ENCODE data around the gene MFSD6.
"Not testable (repeated sequence)": the region's sequence is repeated elsewhere in the genome, so short reads cannot be mapped to it uniquely, and the experiment has no call there.

The MFSD6 gene

DNA sequence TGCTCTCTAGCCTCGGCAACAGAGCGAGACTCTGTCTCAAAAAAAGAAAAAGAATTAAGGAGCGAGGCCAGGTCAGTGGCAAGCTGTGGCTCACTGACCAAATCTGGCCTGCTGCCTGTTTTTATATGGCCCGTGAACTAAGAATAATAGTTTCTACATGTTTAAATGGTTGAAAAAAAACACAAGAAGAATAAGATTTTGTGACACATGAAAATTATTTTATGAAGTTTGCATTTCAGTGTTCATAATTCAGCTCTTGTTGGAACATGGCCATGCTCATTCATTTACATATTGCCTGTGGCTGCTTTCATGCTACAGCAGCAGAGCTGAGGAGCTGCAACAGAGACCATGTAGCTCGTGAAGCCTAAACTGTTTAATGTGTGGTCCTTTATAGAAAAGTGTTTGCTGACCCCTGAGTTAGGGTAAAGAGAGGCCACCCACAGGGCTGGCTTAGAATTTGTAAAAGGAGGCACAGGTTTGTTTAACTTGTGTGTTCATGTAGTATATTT is 59.5 kb downstream of the MFSD6 start:
- no peak for DNase-seq

DNA sequence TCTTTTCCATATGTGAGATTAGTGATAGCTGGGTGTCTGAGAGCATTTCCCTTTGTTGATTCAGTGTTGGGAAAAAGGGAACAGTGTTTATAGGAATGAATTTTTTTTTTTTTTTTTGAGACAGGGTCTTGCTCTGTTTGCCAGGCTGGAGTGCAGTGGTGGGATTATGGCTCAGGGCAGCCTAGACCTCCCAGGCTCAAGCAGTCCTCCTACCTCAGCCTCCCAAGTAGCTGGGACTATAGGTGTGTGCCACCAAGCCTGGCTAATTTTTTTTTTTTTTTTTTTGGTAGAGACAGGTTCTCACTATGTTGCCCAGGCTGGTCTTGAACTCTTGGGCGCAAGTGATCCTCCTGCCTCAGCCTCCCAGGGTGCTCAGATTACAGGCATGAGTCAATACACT is 60.2 kb downstream of the MFSD6 start:
- not testable (repeated sequence) for DNase-seq

- DNase-seq: peak; percentile 36 to 77
Observed at GRCh38 chr2:190468814-190469569, 60.8 kb downstream of the MFSD6 start.

DNA sequence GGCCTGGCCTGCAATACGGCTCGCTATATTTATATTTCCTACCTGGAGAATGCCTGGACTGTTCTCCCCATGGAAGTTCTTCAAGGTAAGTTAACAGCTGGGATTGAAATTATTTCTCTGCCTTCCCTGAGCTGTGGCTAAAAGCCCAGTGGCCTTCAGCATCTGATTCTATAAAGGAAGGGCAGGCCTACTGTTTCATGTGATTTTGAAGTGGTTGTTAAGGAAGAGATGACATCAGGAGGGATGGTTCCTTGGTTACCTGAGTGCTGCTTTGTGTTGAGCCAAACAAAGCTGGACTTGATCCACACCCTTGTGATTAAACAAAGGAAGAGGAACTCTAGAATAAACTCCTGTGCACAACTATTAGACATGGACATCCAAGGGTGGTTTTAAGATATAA is 61.6 kb downstream of the MFSD6 start:
- no peak for DNase-seq

DNA sequence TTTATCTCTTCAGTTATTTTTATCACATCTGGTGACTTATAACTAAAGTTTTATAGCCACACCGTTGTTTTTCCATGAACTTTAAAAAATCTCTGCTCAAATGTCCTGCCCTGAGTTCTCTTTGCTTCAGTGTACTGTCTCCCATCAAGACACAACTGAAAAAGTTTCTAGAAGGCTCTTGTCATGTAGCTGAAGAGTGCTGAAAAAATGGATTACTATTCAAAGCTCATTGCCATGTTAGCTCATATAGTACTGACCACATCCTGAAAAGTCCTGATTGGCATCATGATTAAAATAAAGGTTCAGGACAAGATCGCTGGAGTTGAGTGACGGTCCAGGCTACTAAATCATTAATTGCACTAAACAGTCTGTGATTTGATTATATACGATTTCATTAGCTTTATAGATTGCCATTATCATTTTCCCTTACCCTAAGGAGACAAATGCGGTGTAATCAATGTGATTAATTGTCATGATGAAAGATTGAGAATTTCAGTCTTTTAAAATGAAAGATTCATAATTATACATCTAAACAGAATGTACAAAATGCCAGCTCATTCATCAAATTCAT is 62.2 kb downstream of the MFSD6 start:
- DNase-seq: no peak

DNA sequence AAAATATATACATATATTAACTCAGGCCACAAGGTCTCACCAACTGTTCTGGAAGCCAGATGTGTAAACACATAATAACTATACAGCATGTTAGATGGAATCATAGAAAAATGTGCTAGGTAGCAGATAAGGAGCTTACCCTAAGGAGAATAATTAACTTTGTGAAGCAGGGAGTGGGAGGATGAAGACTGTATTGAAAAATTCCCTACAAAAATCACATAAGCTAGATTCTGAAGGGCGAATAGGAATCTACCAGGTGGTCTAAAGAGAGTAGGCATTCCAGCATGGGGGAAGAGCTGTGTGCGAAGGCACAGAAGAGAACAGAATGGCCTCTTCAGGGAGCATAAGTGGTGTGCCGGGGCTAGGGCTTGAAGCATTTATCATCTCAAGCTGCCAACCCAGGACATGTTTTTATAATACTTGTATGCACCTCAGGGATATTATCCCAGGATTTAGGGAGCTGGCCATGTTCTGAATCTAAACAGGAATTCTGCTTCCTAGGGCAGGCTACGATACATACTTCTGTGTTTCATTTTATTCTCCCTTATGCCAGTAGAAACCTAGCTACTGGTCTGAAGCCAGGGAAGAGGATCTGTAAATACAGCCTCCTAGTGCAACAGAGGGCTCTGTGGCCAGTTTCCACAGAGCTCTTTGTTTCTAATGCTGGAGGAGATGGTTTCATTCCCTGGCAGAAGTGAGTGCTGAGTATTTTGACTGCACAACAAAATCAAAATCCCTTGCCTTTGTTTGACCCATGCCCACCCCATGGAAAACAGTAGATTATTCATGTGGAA is 69.7 kb downstream of the MFSD6 start:
- peak; percentile 53 to 88 for DNase-seq

- no peak for DNase-seq
Observed at GRCh38 chr2:190478572-190479195, 70.5 kb downstream of the MFSD6 start.

DNA sequence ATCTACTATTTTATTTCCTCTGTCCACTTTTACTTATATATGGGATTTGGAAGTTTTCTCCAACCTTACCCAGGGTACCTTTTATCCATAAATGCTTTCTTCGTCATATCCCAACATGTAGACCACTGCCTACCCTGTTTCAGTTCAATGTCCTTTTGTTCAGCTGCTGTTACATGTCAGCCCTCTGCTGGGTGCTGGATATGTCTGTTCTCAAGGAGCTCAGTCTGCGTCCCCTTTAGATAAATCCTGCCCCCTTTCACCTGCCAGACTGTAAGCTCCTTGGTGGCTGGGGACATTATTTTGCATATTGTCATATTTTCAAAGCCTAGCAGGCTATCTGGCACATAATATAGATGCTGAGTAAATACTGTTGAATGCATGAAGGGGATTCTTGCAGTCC is 73.2 kb downstream of the MFSD6 start:
- peak in 1 of 2 donors; percentile 40 for DNase-seq

- no peak for DNase-seq
Observed at GRCh38 chr2:190482451-190482850, 74.3 kb downstream of the MFSD6 start.

DNA sequence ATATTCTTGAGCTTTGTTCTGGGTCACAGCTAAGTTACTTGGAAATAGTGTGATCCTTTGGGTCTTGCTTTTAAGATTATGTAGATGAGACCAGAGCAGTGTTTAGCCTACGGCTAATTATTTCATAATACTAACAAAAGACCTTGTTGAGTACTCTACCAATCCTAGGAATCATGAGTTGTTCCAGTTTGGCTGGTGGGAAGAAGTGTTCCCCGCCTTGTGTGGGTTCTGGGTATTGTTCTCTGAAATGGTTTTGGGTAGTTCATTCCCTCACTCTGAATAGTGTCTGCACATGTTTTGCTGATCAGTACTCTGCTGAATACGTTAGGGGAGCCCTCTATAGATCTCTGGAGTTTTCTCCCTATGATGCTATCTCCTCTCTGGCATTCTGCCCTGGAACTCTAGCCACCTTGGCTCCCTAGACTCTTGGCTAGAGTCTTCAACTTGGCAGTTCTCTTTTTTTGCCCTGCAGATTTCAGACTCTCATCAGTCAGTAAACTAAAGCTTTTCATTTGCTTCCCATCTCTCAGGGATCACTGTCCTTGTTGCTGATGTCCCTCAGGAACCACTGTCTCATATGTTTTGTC is 78.0 kb downstream of the MFSD6 start:
- no peak for DNase-seq

DNA sequence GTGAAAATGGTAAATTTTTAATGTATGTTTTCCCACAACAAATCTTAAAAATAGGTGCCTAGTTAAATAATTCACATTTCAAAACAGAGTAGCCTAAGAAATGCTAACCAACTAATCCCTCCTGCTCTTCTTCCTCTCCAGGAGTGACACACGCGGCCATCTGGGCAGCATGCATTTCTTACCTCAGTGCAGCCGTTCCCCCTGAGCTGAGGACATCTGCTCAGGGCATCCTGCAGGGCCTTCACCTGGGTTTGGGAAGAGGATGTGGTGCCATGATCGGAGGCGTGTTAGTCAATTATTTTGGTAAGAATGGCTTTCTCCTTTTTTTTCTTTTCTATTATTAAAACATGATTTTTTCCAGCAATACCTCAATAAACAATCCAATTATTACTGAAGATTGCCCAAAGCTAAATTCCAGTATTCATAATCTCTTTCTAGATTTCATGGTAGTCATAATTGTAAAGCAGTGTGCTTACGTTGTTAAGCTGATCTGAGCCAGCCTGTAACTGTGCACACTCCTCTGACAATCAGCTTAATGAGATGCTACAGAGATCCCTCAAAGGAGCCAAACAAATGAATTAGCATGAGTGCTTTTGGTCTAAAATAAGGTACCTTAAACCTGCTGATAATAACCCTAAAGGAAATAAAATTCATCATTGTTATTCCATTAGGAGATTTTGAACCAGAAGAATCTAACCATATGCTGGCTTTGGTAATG is 80.5 kb downstream of the MFSD6 start:
- DNase-seq: no peak

GRCh38 chr2:190489475-190489874 is 81.3 kb downstream of the MFSD6 start:
- no peak for DNase-seq

DNA sequence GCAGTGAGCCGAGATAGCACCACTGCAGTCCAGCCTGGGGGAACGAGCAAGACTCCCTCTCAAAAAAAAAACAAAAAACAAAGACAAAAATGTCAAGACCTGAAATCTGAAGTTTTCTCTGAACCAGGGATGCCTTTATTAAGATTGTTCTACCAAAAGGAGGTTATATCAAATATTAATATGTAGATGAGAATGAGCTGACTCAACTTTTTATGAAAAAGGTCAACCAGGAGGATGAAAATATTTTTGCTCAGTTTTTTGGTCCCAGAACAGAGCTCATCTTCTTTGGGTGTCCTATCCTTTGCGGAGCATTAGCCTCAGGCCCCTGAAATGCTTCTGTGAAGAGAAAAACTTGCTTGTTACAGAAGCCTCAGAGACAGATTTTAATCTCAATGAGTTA is 82.3 kb downstream of the MFSD6 start:
- no peak for DNase-seq

DNA sequence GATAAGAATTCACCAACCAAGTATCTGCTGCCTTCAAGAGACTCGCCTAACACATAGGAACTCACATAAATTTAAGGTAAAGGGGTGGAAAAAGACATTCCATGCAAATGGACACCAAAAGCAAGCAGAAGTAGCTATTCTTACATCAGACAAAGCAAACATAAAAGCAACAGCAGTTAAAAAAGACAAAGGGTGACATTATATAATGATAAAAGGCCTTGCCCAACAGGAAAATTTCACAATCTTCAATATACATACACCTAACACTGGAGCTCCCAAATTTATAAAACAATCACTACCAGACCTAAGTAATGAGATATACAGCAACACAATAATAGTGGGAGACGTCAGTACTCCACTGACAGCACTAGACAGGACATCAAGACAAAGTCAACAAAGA is 84.9 kb downstream of the MFSD6 start:
- no peak for DNase-seq

DNA sequence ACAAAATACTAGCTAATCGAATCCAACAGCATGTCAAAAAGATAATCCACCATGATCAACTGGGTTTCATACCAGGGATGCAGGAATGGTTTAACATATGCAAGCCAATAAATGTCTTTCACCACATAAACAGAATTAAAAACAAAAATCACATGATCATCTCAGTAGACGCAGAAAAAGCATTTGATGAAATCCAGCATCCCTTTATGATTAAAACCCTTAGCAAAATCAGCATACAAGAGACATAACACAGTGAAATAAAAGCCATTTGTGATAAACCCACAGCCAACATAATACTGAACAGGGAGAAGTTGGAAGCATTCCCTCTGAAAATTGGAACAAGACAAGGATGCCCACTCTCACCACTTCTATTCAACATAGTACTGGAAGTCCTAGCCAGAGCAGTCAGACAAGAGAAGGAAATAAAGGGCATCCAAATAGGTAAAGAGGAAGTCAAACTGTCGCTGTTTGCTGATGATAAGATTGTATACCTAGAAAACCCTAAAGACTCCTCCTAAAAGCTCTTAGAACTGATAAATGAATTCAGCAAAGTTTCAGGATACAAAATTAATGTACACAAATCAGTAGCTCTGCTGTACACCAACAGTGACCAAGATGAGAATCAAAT is 86.6 kb downstream of the MFSD6 start:
- not testable (repeated sequence) for DNase-seq

DNA sequence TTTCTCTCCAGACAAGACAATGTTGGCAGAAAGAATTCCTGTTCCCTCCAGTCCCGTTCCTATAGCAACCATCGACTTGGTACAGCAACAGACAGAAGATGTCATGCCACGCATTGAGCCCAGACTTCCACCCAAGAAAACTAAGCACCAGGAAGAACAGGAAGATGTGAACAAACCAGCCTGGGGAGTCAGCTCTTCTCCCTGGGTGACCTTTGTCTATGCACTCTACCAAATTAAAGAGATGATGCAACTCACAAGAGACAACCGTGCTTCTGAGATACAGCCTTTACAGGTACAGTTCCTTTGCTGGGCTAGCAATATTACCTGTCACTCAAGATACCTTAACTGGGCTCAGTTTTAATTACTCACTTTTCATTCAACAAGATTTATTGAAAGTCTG is 89.3 kb downstream of the MFSD6 start:
- no peak for DNase-seq

DNA sequence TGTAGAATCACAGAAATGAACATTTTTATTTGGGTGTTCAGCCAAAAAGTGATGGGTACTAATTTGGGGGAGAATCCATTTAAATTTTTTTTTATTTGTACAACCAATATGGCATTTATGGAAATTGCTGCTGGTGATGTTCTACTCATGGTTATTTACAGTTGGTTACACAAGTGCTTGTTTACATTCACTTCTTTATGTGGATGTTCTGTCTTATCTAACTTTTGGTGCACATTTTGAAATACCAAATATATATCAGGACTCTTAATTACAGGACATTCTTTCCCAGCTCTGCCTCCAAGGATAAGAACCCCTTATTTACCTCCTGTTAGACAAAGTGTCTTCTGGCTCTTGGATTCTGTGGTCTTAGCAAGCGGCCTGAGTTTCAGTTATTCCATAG is 91.1 kb downstream of the MFSD6 start:
- no peak for DNase-seq

GRCh38 chr2:190500054-190500502 is 91.9 kb downstream of the MFSD6 start:
- no peak for DNase-seq

DNA sequence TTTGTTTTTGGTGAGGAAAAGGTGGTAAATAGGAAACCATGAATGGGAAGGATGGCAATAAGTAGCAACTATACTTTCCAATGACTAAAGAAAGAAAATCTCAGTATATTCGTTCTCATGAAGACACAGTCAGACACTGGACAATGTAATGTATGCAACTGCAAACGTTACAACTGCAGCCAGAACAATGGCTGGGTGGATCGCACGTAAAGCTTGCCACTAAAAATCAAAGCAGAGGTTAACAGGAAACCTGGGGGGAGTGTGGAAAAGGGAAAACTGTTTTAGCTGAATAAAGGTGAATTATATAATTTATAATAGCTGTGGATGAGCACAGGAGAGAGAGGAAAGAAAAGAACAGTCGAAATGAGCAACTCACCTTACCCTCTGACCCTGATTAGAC is 93.1 kb downstream of the MFSD6 start:
- DNase-seq: no peak

DNA sequence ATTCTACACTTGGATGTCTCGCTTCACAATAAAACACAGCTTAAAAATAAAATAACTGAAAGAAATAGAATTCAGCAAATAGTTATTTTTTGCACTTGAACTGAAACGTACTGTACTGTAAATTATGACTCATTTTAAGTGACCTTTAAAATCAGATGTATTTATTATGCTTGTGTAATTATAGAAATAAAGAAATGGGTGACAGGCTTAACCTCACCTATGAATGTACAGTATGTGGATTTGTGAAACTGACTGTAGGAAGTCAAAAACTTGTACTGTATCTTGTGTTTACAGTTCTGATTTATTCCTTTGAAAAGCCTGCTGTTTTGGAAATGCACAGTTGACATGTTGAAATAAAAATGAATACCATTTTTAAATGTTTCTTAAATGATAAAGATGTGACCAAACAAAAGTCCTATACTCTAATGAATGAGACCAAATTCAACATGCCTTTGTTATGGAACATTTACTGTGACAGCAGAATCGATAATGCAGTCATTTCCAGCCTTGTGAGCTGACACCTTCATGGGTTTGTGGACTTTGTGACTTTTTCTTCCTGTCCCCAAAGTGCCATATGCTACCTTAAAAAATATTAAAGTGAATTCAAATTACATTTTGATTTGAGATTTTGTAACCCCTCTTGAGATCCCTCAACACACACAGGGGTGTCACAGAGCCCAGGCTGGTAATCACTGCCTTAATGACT is 93.7 kb downstream of the MFSD6 start:
- no peak for DNase-seq

DNA sequence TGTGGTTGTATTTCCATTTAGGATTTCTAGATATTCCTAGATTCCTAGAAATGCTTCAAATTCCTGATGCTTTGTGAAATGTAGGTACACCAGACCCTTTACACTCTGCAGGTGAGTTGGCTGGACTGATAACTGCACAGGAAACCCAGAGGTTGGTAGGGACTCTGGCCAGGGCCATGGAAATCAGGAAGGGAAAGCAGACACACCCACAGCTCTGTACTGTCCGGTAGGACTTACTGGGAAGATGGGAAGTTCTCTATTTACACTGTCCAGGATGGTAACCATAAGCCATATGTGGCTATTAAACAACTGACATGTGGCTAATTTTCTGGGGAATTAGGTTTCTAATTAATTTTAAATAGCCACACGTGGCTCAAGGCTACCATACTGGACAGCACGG is 94.9 kb downstream of the MFSD6 start:
- no peak for DNase-seq

All from hippocampal formation (tissue), 2 donors.